ENCODE results near the gene HS3ST4.
"Not testable (repeated sequence)": the region's sequence is repeated elsewhere in the genome, so short reads cannot be mapped to it uniquely, and the experiment has no call there.

The HS3ST4 gene

GRCh38 chr16:26050472-26050871 lies 358.7 kb downstream of the HS3ST4 start:
- Histone ChIP-seq H3K4me1 (ENCODE audit: control insufficient read depth in 5 of 5, insufficient read depth in 5 of 5, low read length in 5 of 5) (no peaks in the 10 kb centered on the region), H3K27ac (ENCODE audit: low read depth, low read length) (no peak overlapping the region), H3K27me3 (ENCODE audit: control insufficient read depth in 5 of 5, insufficient read depth in 4 of 5, low read length in 5 of 5) (peaks cover 0 to 3% (median 0%) of the 10 kb centered on the region in 5 donors), H3K36me3 (ENCODE audit: control insufficient read depth in 5 of 5, insufficient read depth in 5 of 5, low read length in 5 of 5) (no peaks in the 10 kb centered on the region), H3K4me3 (ENCODE audit: low read depth in 1 of 5, low read length in 5 of 5) (no peak overlapping the region), H3K9ac (ENCODE audit: low read length in 5 of 5) (no peak overlapping the region), H3K9me3 (ENCODE audit: control insufficient read depth in 5 of 5, low read length in 5 of 5) (peaks cover 0 to 5% (median 0%) of the 10 kb centered on the region in 5 donors)

GRCh38 chr16:26051063-26051462 lies 359.3 kb downstream of the HS3ST4 start:
- Histone ChIP-seq H3K4me1 (ENCODE audit: control insufficient read depth in 5 of 5, insufficient read depth in 5 of 5, low read length in 5 of 5) (no peaks in the 10 kb centered on the region), H3K27me3 (ENCODE audit: control insufficient read depth in 5 of 5, insufficient read depth in 4 of 5, low read length in 5 of 5) (peaks cover 0 to 3% (median 0%) of the 10 kb centered on the region in 5 donors), H3K27ac (ENCODE audit: low read depth, low read length) (no peak overlapping the region), H3K36me3 (ENCODE audit: control insufficient read depth in 5 of 5, insufficient read depth in 5 of 5, low read length in 5 of 5) (no peaks in the 10 kb centered on the region), H3K9me3 (ENCODE audit: control insufficient read depth in 5 of 5, low read length in 5 of 5) (peaks cover 0 to 5% (median 1%) of the 10 kb centered on the region in 5 donors), H3K4me3 (ENCODE audit: low read depth in 1 of 5, low read length in 5 of 5) (no peak overlapping the region), H3K9ac (ENCODE audit: low read length in 5 of 5) (no peak overlapping the region)

GRCh38 chr16:26053889-26054288 lies 362.1 kb downstream of the HS3ST4 start:
- no peak overlapping the region for H3K27ac ChIP-seq (ENCODE audit: low read depth, low read length)
- H3K9me3 ChIP-seq (ENCODE audit: control insufficient read depth in 5 of 5, low read length in 5 of 5), result peaks cover 2 to 12% (median 8%) of the 10 kb centered on the region in 5 donors
- peaks cover 0 to 3% (median 0%) of the 10 kb centered on the region in 5 donors for H3K27me3 ChIP-seq (ENCODE audit: control insufficient read depth in 5 of 5, insufficient read depth in 4 of 5, low read length in 5 of 5)
- H3K4me3 ChIP-seq (ENCODE audit: low read depth in 1 of 5, low read length in 5 of 5), result no peak overlapping the region
- no peaks in the 10 kb centered on the region for H3K36me3 ChIP-seq (ENCODE audit: control insufficient read depth in 5 of 5, insufficient read depth in 5 of 5, low read length in 5 of 5)
- H3K4me1 ChIP-seq (ENCODE audit: control insufficient read depth in 5 of 5, insufficient read depth in 5 of 5, low read length in 5 of 5), result no peaks in the 10 kb centered on the region
- no peak overlapping the region for H3K9ac ChIP-seq (ENCODE audit: low read length in 5 of 5)

GRCh38 chr16:26058326-26058725 lies 366.6 kb downstream of the HS3ST4 start:
- Histone ChIP-seq H3K36me3 (ENCODE audit: control insufficient read depth in 5 of 5, insufficient read depth in 5 of 5, low read length in 5 of 5) (no peaks in the 10 kb centered on the region), H3K9ac (ENCODE audit: low read length in 5 of 5) (no peak overlapping the region), H3K9me3 (ENCODE audit: control insufficient read depth in 5 of 5, low read length in 5 of 5) (peaks cover 2 to 12% (median 8%) of the 10 kb centered on the region in 5 donors), H3K27ac (ENCODE audit: low read depth, low read length) (no peak overlapping the region), H3K27me3 (ENCODE audit: control insufficient read depth in 5 of 5, insufficient read depth in 4 of 5, low read length in 5 of 5) (peaks cover 0 to 2% (median 0%) of the 10 kb centered on the region in 5 donors), H3K4me3 (ENCODE audit: low read depth in 1 of 5, low read length in 5 of 5) (no peak overlapping the region), H3K4me1 (ENCODE audit: control insufficient read depth in 5 of 5, insufficient read depth in 5 of 5, low read length in 5 of 5) (no peaks in the 10 kb centered on the region)

GRCh38 chr16:26070302-26071100 lies 378.7 kb downstream of the HS3ST4 start:
- H3K27ac ChIP-seq (ENCODE audit: low read depth, low read length), result no peak overlapping the region
- H3K27me3 ChIP-seq (ENCODE audit: control insufficient read depth in 5 of 5, insufficient read depth in 4 of 5, low read length in 5 of 5), result no peaks in the 10 kb centered on the region
- no peak overlapping the region for H3K4me3 ChIP-seq (ENCODE audit: low read depth in 1 of 5, low read length in 5 of 5)
- H3K36me3 ChIP-seq (ENCODE audit: control insufficient read depth in 5 of 5, insufficient read depth in 5 of 5, low read length in 5 of 5), result no peaks in the 10 kb centered on the region
- no peak overlapping the region for H3K9ac ChIP-seq (ENCODE audit: low read length in 5 of 5)
- H3K4me1 ChIP-seq (ENCODE audit: control insufficient read depth in 5 of 5, insufficient read depth in 5 of 5, low read length in 5 of 5), result no peaks in the 10 kb centered on the region
- no peaks in the 10 kb centered on the region for H3K9me3 ChIP-seq (ENCODE audit: control insufficient read depth in 5 of 5, low read length in 5 of 5)

- H3K27ac ChIP-seq (ENCODE audit: low read depth, low read length), result no peak overlapping the region
- H3K36me3 ChIP-seq (ENCODE audit: control insufficient read depth in 5 of 5, insufficient read depth in 5 of 5, low read length in 5 of 5), result no peaks in the 10 kb centered on the region
- H3K4me3 ChIP-seq (ENCODE audit: low read depth in 1 of 5, low read length in 5 of 5), result no peak overlapping the region
- H3K27me3 ChIP-seq (ENCODE audit: control insufficient read depth in 5 of 5, insufficient read depth in 4 of 5, low read length in 5 of 5), result no peaks in the 10 kb centered on the region
- H3K4me1 ChIP-seq (ENCODE audit: control insufficient read depth in 5 of 5, insufficient read depth in 5 of 5, low read length in 5 of 5), result no peaks in the 10 kb centered on the region
- H3K9me3 ChIP-seq (ENCODE audit: control insufficient read depth in 5 of 5, low read length in 5 of 5), result no peaks in the 10 kb centered on the region
- H3K9ac ChIP-seq (ENCODE audit: low read length in 5 of 5), result no peak overlapping the region
Measured at GRCh38 chr16:26071101-26071866, 379.5 kb downstream of the HS3ST4 start.

GRCh38 chr16:26078716-26079355 lies 387.1 kb downstream of the HS3ST4 start:
- no peaks in the 10 kb centered on the region for H3K36me3 ChIP-seq (ENCODE audit: control insufficient read depth in 5 of 5, insufficient read depth in 5 of 5, low read length in 5 of 5)
- H3K9ac ChIP-seq (ENCODE audit: low read length in 5 of 5), result no peak overlapping the region
- peaks cover 0 to 2% (median 0%) of the 10 kb centered on the region in 5 donors for H3K27me3 ChIP-seq (ENCODE audit: control insufficient read depth in 5 of 5, insufficient read depth in 4 of 5, low read length in 5 of 5)
- peaks cover 0 to 11% (median 8%) of the 10 kb centered on the region in 5 donors for H3K9me3 ChIP-seq (ENCODE audit: control insufficient read depth in 5 of 5, low read length in 5 of 5)
- H3K4me3 ChIP-seq (ENCODE audit: low read depth in 1 of 5, low read length in 5 of 5), result no peak overlapping the region
- no peaks in the 10 kb centered on the region for H3K4me1 ChIP-seq (ENCODE audit: control insufficient read depth in 5 of 5, insufficient read depth in 5 of 5, low read length in 5 of 5)
- no peak overlapping the region for H3K27ac ChIP-seq (ENCODE audit: low read depth, low read length)

GRCh38 chr16:26087091-26087490 lies 395.3 kb downstream of the HS3ST4 start:
- Histone ChIP-seq H3K27me3 (ENCODE audit: control insufficient read depth in 5 of 5, insufficient read depth in 4 of 5, low read length in 5 of 5) (no peaks in the 10 kb centered on the region), H3K27ac (ENCODE audit: low read depth, low read length) (no peak overlapping the region), H3K4me3 (ENCODE audit: low read depth in 1 of 5, low read length in 5 of 5) (no peak overlapping the region), H3K4me1 (ENCODE audit: control insufficient read depth in 5 of 5, insufficient read depth in 5 of 5, low read length in 5 of 5) (no peaks in the 10 kb centered on the region), H3K9me3 (ENCODE audit: control insufficient read depth in 5 of 5, low read length in 5 of 5) (no peaks in the 10 kb centered on the region), H3K36me3 (ENCODE audit: control insufficient read depth in 5 of 5, insufficient read depth in 5 of 5, low read length in 5 of 5) (no peaks in the 10 kb centered on the region), H3K9ac (ENCODE audit: low read length in 5 of 5) (no peak overlapping the region)

GRCh38 chr16:26091511-26091910 lies 399.8 kb downstream of the HS3ST4 start:
- no peak overlapping the region for H3K27ac ChIP-seq (ENCODE audit: low read depth, low read length)
- H3K27me3 ChIP-seq (ENCODE audit: control insufficient read depth in 5 of 5, insufficient read depth in 4 of 5, low read length in 5 of 5), result no peaks in the 10 kb centered on the region

GRCh38 chr16:26098206-26098605 lies 406.4 kb downstream of the HS3ST4 start:
- H3K27ac ChIP-seq (ENCODE audit: low read depth, low read length); H3K27me3 ChIP-seq (ENCODE audit: control insufficient read depth in 5 of 5, insufficient read depth in 4 of 5, low read length in 5 of 5); H3K36me3 ChIP-seq (ENCODE audit: control insufficient read depth in 5 of 5, insufficient read depth in 5 of 5, low read length in 5 of 5); H3K9me3 ChIP-seq (ENCODE audit: control insufficient read depth in 5 of 5, low read length in 5 of 5); H3K4me3 ChIP-seq (ENCODE audit: low read depth in 1 of 5, low read length in 5 of 5); H3K4me1 ChIP-seq (ENCODE audit: control insufficient read depth in 5 of 5, insufficient read depth in 5 of 5, low read length in 5 of 5); H3K9ac ChIP-seq (ENCODE audit: low read length in 5 of 5): not testable (repeated sequence)

More at GRCh38 chr16:26091511-26091910, 399.8 kb downstream of the HS3ST4 start:
- Histone ChIP-seq H3K9me3 (ENCODE audit: control insufficient read depth in 5 of 5, low read length in 5 of 5) (no peaks in the 10 kb centered on the region), H3K36me3 (ENCODE audit: control insufficient read depth in 5 of 5, insufficient read depth in 5 of 5, low read length in 5 of 5) (no peaks in the 10 kb centered on the region), H3K4me1 (ENCODE audit: control insufficient read depth in 5 of 5, insufficient read depth in 5 of 5, low read length in 5 of 5) (no peaks in the 10 kb centered on the region), H3K4me3 (ENCODE audit: low read depth in 1 of 5, low read length in 5 of 5) (no peak overlapping the region), H3K9ac (ENCODE audit: low read length in 5 of 5) (no peak overlapping the region)

Data from subcutaneous abdominal adipose tissue (tissue), 5 donors.